Tongue (tissue), 2 donors: Measurements from ENCODE around the gene NINL. TPM values are rescaled to one million over a fixed set of nuclear protein-coding genes. Genes with fewer than 3 reads are reported as not detected.

ENCODE experiments used
- DNase-seq: peaks from one replicate; pipeline ENCODE4 v3.0.0-alpha.2; 2015
- total RNA-seq: library from RNA; depleted of rRNA; stranded (reverse); fragments of >200 nt; gene quantifications from one replicate; pipeline ENCODE4 v1.2.3, GENCODE V29; 2014

NINL gene
- total RNA-seq, 1 donor from 2014 or later, result 8.7 TPM

GRCh38 chr20:25464501-25465242 is 120.7 kb downstream of the NINL start:
- peak; percentile 40 for DNase-seq

GRCh38 chr20:25461786-25462545 is 123.4 kb downstream of the NINL start:
- DNase-seq, result no peak

- DNase-seq, result no peak
Measured at GRCh38 chr20:25461281-25461650, 124.1 kb downstream of the NINL start.

- DNase-seq, result no peak
Measured at GRCh38 chr20:25460566-25461280, 124.6 kb downstream of the NINL start.

GRCh38 chr20:25459916-25460535 is 125.3 kb downstream of the NINL start:
- no peak for DNase-seq

- DNase-seq, result no peak
Measured at GRCh38 chr20:25459111-25459830, 126.1 kb downstream of the NINL start.

- no peak for DNase-seq
Measured at GRCh38 chr20:25457886-25458680, 127.2 kb downstream of the NINL start.

- no peak for DNase-seq
Measured at GRCh38 chr20:25454153-25454900, 131.0 kb downstream of the NINL start.

- DNase-seq, result peak; percentile 9
Measured at GRCh38 chr20:25453035-25453810, 132.1 kb downstream of the NINL start.

- DNase-seq, result no peak
Measured at GRCh38 chr20:25452333-25452732, 133.0 kb downstream of the NINL start.

- no peak for DNase-seq
Measured at GRCh38 chr20:25447671-25448070, 137.7 kb downstream of the NINL start.

GRCh38 chr20:25444556-25444955 is 140.8 kb downstream of the NINL start:
- DNase-seq, result no peak

- no peak for DNase-seq
Measured at GRCh38 chr20:25439328-25439727, 146.0 kb downstream of the NINL start.

- DNase-seq, result peak; percentile 2
Measured at GRCh38 chr20:25437153-25437581, 148.2 kb downstream of the NINL start.

- DNase-seq, result no peak
Measured at GRCh38 chr20:25424536-25424935, 160.8 kb downstream of the NINL start.

- no peak for DNase-seq
Measured at GRCh38 chr20:25422032-25422431, 163.3 kb downstream of the NINL start.

- DNase-seq, result no peak
Measured at GRCh38 chr20:25421102-25421501, 164.2 kb downstream of the NINL start.

- no peak for DNase-seq
Measured at GRCh38 chr20:25418776-25419175, 166.6 kb downstream of the NINL start.

- no peak for DNase-seq
Measured at GRCh38 chr20:25408890-25409289, 176.4 kb downstream of the NINL start.

GRCh38 chr20:25408170-25408547 is 177.2 kb downstream of the NINL start:
- DNase-seq, result no peak
